ENCODE measurements around the gene NQO2. TPM values are rescaled to one million over a fixed set of nuclear protein-coding genes. Genes with fewer than 3 reads are reported as not detected.

Gene NQO2
- 10 to 100 TPM; 36.1 to 38.9 TPM for total RNA-seq

GRCh38 chr6:2999618-3000557, at the start of gene NQO2:
Gene NQO2, plus strand, starts transcription at chr6:2999894. Its CDS starts 6,659 bp downstream, at chr6:3006553.
- intact Hi-C loops (cut with micrococcal nuclease) = loop anchor here (1.0 to 2.0 kb wide), 6 partner anchors 11 to 258 kb away; partner anchors contain the start of genes BPHL and PSMG4
- H3K36me3 Mint-ChIP-seq = peaks cover 13% of the 10 kb centered on the region
- H3K4me1 Mint-ChIP-seq (ENCODE audit: low read depth) = peaks cover 30% of the 10 kb centered on the region
- peak within 1 kb of the TSS; percentile 88 for H3K27ac Mint-ChIP-seq
- peak; percentile 94 for DNase-seq
- H3K9me3 Mint-ChIP-seq = no peaks in the 10 kb centered on the region
- H3K4me3 Mint-ChIP-seq = peak within 1 kb of the TSS; percentile 88
- H3K27me3 Mint-ChIP-seq = no peaks in the 10 kb centered on the region
- POLR2A ChIA-PET = interaction anchor here (0.6 to 2.5 kb wide), 12 partner anchors 9 to 158 kb away, joined by 3 to 25 read pairs (median 5); partner anchors contain the start of genes RIPK1 and SERPINB1
- CTCF ChIA-PET = interaction anchor here (0.6 to 3.1 kb wide), 11 partner anchors 9 to 549 kb away, joined by 3 to 37 read pairs (median 5); partner anchors contain the start of genes RIPK1 and SERPINB1

- no peak overlapping the region for H3K27ac Mint-ChIP-seq
- DNase-seq = no peak
- ChIA-PET POLR2A (no interaction called here), CTCF (interaction anchor here (1.0 to 3.6 kb wide), 4 partner anchors 10 to 39 kb away, joined by 4 to 20 read pairs (median 10); partner anchors contain the start of gene SERPINB6)
- H3K36me3 Mint-ChIP-seq = peaks cover 17% of the 10 kb centered on the region
- H3K27me3 Mint-ChIP-seq = no peaks in the 10 kb centered on the region
- no peaks in the 10 kb centered on the region for H3K9me3 Mint-ChIP-seq
- no peaks in the 10 kb centered on the region for H3K4me1 Mint-ChIP-seq (ENCODE audit: low read depth)
- intact Hi-C loops (cut with micrococcal nuclease) = no loop called here
- H3K4me3 Mint-ChIP-seq = no peak overlapping the region
These were observed 49.0 kb upstream of the NQO2 start for GRCh38 chr6:2950713-2951112.

- Mint-ChIP-seq H3K4me3 (no peak overlapping the region), H3K9me3 (no peaks in the 10 kb centered on the region), H3K27me3 (no peaks in the 10 kb centered on the region), H3K27ac (no peak overlapping the region), H3K36me3 (peaks cover 20% of the 10 kb centered on the region), H3K4me1 (ENCODE audit: low read depth) (no peaks in the 10 kb centered on the region)
- intact Hi-C loops (cut with micrococcal nuclease) = loop anchor here (1.0 kb wide), 1 partner anchor 38 kb away; no protein-coding TSS in a partner anchor
- POLR2A ChIA-PET = interaction anchor here (1.1 kb wide), 1 partner anchor 38 kb away, joined by 3 read pairs; no protein-coding TSS in a partner anchor
- CTCF ChIA-PET = interaction anchor here (0.8 to 3.6 kb wide), 24 partner anchors 8 to 214 kb away, joined by 3 to 20 read pairs (median 7); partner anchors contain the start of genes SERPINB1 and SERPINB6
- DNase-seq = no peak
These were observed 48.0 kb upstream of the NQO2 start for GRCh38 chr6:2951728-2952127.

- Mint-ChIP-seq H3K36me3 (peaks cover 17% of the 10 kb centered on the region), H3K27me3 (no peaks in the 10 kb centered on the region), H3K4me1 (ENCODE audit: low read depth) (no peaks in the 10 kb centered on the region), H3K9me3 (no peaks in the 10 kb centered on the region), H3K4me3 (no peak overlapping the region), H3K27ac (no peak overlapping the region)
- CTCF ChIA-PET = interaction anchor here (0.7 to 3.6 kb wide), 29 partner anchors 9 to 215 kb away, joined by 3 to 20 read pairs (median 5); partner anchors contain the start of genes SERPINB1 and SERPINB6
- intact Hi-C loops (cut with micrococcal nuclease) = loop anchor here (1.0 kb wide), 1 partner anchor 37 kb away; no protein-coding TSS in a partner anchor
- peak; percentile 65 for DNase-seq
- POLR2A ChIA-PET = interaction anchor here (1.1 kb wide), 1 partner anchor 37 kb away, joined by 3 read pairs; no protein-coding TSS in a partner anchor
These were observed 47.1 kb upstream of the NQO2 start for GRCh38 chr6:2952557-2953095.

- H3K4me3 Mint-ChIP-seq = no peak overlapping the region
- H3K9me3 Mint-ChIP-seq = no peaks in the 10 kb centered on the region
- intact Hi-C loops (cut with micrococcal nuclease) = no loop called here
- POLR2A ChIA-PET = no interaction called here
- H3K27ac Mint-ChIP-seq = no peak overlapping the region
- DNase-seq = no peak
- H3K27me3 Mint-ChIP-seq = no peaks in the 10 kb centered on the region
- peaks cover 13% of the 10 kb centered on the region for H3K36me3 Mint-ChIP-seq
- CTCF ChIA-PET = interaction anchor here (0.7 to 3.6 kb wide), 21 partner anchors 9 to 215 kb away, joined by 3 to 20 read pairs (median 7); partner anchors contain the start of genes SERPINB1 and SERPINB6
- H3K4me1 Mint-ChIP-seq (ENCODE audit: low read depth) = no peaks in the 10 kb centered on the region
These were observed 46.6 kb upstream of the NQO2 start for GRCh38 chr6:2953098-2953497.

GRCh38 chr6:2956930-2957685, 42.6 kb upstream of the NQO2 start:
- no peaks in the 10 kb centered on the region for H3K27me3 Mint-ChIP-seq
- H3K4me3 Mint-ChIP-seq = no peak overlapping the region
- no peaks in the 10 kb centered on the region for H3K4me1 Mint-ChIP-seq (ENCODE audit: low read depth)
- peaks cover 12% of the 10 kb centered on the region for H3K36me3 Mint-ChIP-seq
- H3K27ac Mint-ChIP-seq = no peak overlapping the region
- no peaks in the 10 kb centered on the region for H3K9me3 Mint-ChIP-seq
- ChIA-PET CTCF (no interaction called here), POLR2A (no interaction called here)
- intact Hi-C loops (cut with micrococcal nuclease) = no loop called here
- no peak for DNase-seq

- no peak overlapping the region for H3K4me3 Mint-ChIP-seq
- ChIA-PET CTCF (interaction anchor here (1.2 kb wide), 1 partner anchor 8 kb away, joined by 4 read pairs; no protein-coding TSS in a partner anchor), POLR2A (no interaction called here)
- no peaks in the 10 kb centered on the region for H3K4me1 Mint-ChIP-seq (ENCODE audit: low read depth)
- no peak for DNase-seq
- H3K27ac Mint-ChIP-seq = no peak overlapping the region
- H3K9me3 Mint-ChIP-seq = no peaks in the 10 kb centered on the region
- peaks cover 9% of the 10 kb centered on the region for H3K36me3 Mint-ChIP-seq
- intact Hi-C loops (cut with micrococcal nuclease) = no loop called here
- no peaks in the 10 kb centered on the region for H3K27me3 Mint-ChIP-seq
These were observed 41.9 kb upstream of the NQO2 start for GRCh38 chr6:2957696-2958330.

- Mint-ChIP-seq H3K27ac (no peak overlapping the region), H3K4me3 (no peak overlapping the region), H3K9me3 (no peaks in the 10 kb centered on the region), H3K36me3 (peaks cover 4% of the 10 kb centered on the region), H3K27me3 (no peaks in the 10 kb centered on the region), H3K4me1 (ENCODE audit: low read depth) (no peaks in the 10 kb centered on the region)
- CTCF ChIA-PET = interaction anchor here (1.2 kb wide), 1 partner anchor 9 kb away, joined by 4 read pairs; no protein-coding TSS in a partner anchor
- POLR2A ChIA-PET = no interaction called here
- intact Hi-C loops (cut with micrococcal nuclease) = no loop called here
- DNase-seq = no peak
These were observed 41.4 kb upstream of the NQO2 start for GRCh38 chr6:2958331-2958711.

- ChIA-PET POLR2A (no interaction called here), CTCF (interaction anchor here (1.2 kb wide), 1 partner anchor 9 kb away, joined by 4 read pairs; no protein-coding TSS in a partner anchor)
- Mint-ChIP-seq H3K4me1 (ENCODE audit: low read depth) (no peaks in the 10 kb centered on the region), H3K27ac (no peak overlapping the region), H3K9me3 (no peaks in the 10 kb centered on the region), H3K36me3 (peaks cover 3% of the 10 kb centered on the region), H3K4me3 (no peak overlapping the region), H3K27me3 (no peaks in the 10 kb centered on the region)
- no peak for DNase-seq
- intact Hi-C loops (cut with micrococcal nuclease) = no loop called here
These were observed 40.9 kb upstream of the NQO2 start for GRCh38 chr6:2958776-2959175.

GRCh38 chr6:2959909-2960719, 39.6 kb upstream of the NQO2 start:
- H3K9me3 Mint-ChIP-seq = no peaks in the 10 kb centered on the region
- H3K4me3 Mint-ChIP-seq = no peak overlapping the region
- H3K27ac Mint-ChIP-seq = no peak overlapping the region
- H3K36me3 Mint-ChIP-seq = peaks cover 3% of the 10 kb centered on the region
- intact Hi-C loops (cut with micrococcal nuclease) = no loop called here
- H3K27me3 Mint-ChIP-seq = no peaks in the 10 kb centered on the region
- CTCF ChIA-PET = interaction anchor here (1.7 kb wide), 1 partner anchor 114 kb away, joined by 4 read pairs; no protein-coding TSS in a partner anchor
- POLR2A ChIA-PET = no interaction called here
- no peak for DNase-seq
- H3K4me1 Mint-ChIP-seq (ENCODE audit: low read depth) = no peaks in the 10 kb centered on the region

Data from activated CD4-positive, alpha-beta memory T cell treated with anti-CD3 and anti-CD28 coated beads for 36 hours (primary cell).